GM20000 (cell line): ENCODE measurements around the gene CPLX3.

Experiments
- DNase-seq: peaks from one replicate; pipeline ENCODE4 v3.0.0; 2012; ENCODE audit warnings: low spot score
- TF ChIP-seq, protein P1 (sequence below): IDR thresholded peaks from 2 replicates; pipeline ENCODE4 v1.5.1; 2012; ENCODE audit warnings: mild to moderate bottlenecking, control low read depth; ENCODE audit errors: extremely low read depth, missing control alignments

CPLX3 gene

GRCh38 chr15:74839526-74840395, 13.3 kb downstream of the CPLX3 start:
- TF ChIP-seq, protein P1, sequence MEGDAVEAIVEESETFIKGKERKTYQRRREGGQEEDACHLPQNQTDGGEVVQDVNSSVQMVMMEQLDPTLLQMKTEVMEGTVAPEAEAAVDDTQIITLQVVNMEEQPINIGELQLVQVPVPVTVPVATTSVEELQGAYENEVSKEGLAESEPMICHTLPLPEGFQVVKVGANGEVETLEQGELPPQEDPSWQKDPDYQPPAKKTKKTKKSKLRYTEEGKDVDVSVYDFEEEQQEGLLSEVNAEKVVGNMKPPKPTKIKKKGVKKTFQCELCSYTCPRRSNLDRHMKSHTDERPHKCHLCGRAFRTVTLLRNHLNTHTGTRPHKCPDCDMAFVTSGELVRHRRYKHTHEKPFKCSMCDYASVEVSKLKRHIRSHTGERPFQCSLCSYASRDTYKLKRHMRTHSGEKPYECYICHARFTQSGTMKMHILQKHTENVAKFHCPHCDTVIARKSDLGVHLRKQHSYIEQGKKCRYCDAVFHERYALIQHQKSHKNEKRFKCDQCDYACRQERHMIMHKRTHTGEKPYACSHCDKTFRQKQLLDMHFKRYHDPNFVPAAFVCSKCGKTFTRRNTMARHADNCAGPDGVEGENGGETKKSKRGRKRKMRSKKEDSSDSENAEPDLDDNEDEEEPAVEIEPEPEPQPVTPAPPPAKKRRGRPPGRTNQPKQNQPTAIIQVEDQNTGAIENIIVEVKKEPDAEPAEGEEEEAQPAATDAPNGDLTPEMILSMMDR, result no peak
- no peak for DNase-seq

GRCh38 chr15:74840851-74841775, 14.7 kb downstream of the CPLX3 start:
- TF ChIP-seq, protein P1, result no peak
- DNase-seq, result no peak

DNA sequence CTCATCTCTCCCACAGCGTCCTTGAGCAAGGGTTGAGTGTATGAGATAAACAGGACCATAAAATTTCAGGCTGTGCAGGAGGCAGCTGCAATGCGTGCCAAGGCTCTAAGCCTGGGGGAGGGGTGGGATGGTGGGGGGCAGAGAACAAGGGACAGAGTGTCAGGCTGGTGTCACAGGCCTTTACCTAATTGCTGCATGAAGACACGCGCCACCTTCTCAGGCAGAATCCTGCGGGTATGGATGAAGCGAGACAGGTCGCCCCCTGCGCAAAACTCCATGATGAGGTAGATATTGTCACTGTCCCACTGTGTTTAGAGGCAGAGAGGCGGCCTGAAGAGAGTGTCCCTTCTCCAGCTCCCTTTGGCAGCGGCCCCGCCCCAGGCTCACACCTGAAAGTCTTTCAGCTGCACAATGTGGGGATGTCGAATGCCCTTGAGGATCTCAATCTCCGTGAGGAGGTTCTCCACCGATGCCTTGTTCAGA, 15.5 kb downstream of the CPLX3 start:
- peak; percentile 12 for DNase-seq

DNA sequence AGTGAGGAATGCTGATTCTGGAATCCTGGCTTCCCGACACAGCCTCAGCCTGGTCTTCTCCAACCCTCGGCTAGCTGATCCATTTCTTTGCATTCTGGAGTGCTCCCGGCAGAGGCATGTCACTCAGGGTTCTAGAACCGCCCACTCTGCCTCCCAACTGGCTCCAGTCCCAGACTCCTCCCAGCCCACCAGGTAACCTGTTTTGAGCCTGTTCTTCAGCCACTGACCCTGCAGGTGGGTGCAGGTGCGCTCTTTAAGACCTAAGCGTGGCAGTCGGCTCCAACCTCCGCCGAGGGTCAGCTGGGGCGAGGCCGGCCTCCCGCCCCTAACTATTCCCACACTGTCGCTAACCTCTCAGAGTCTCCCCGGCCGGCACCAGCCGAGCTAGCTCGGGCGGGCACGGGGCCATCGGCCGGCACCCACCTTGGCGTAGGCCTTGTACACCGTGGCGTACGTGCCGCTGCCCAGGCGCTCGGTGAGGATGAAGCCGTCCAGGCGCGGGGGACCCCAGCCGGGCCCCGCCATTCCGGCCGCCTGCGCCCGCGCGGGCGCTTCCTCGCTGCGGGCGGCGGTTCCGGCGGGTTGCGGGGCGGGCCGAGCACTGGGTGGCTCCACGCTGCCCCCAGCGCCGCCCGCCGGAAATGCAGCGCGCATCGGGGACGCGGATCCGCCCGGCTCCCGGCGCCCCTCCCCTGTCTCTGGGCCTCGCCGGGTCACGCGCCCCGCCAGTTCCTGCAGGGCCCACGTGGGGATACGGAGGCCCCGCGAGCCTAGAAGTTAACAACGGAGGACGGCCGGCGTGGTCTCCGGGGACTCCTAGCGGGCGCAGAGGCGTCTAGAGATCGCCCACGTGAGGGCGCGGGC, 16.4 kb downstream of the CPLX3 start, which contains the start of gene ULK3:
Gene ULK3, minus strand, starts transcription at position 576 of the 864 bp plus-strand sequence. Its CDS starts 51 bp downstream, at position 525.
- DNase-seq, result peak; percentile 99
- TF ChIP-seq, protein P1, result peak; percentile 84

More for the DNA sequence above, 15.5 kb downstream of the CPLX3 start:
- TF ChIP-seq, protein P1, result no peak

GRCh38 chr15:74843445-74843828, 17.0 kb downstream of the CPLX3 start:
- no peak for DNase-seq
- TF ChIP-seq, protein P1, result no peak

GRCh38 chr15:74843891-74844299, 17.5 kb downstream of the CPLX3 start:
- peak; percentile 27 for DNase-seq
- TF ChIP-seq, protein P1, result no peak
